DMS153 treated with DMSO at 0.1 percent for 48 hours (cell line): ENCODE measurements around the gene ANKRD20A1.
"Not testable (repeated sequence)": the region's sequence is repeated elsewhere in the genome, so short reads cannot be mapped to it uniquely, and the experiment has no call there.

Source experiments
- DNase-seq: peaks from one replicate; lab custom pipeline; 2025; ENCODE audit not compliant: unreplicated experiment; lab: John Stamatoyannopoulos, UW

ANKRD20A1 gene

DNA sequence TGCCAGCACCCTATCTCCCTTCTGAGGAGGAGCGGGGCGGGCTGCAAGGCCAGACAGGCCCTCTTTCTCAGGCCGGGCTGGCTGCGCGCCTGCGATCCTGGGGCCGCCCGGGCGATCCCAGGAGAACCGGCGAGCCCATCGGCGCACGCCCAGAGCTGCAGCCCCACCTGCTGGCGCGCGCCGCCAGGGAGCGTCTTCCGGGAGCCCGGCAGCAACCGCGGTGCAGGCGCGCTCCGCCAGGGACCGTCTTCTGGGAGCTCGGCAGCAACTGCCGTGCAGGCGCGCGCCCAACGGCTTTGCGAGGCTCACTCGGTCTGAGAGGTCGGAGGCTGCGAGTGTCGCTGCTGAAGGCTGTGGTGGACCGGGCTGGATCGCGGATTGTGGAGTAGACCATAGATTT, at the start of gene ANKRD20A1:
Gene ANKRD20A1, plus strand, starts transcription at position 61 of the 400 bp plus-strand sequence. CDS start 496 bp downstream, outside the sequence.
- DNase-seq: not testable (repeated sequence)

DNA sequence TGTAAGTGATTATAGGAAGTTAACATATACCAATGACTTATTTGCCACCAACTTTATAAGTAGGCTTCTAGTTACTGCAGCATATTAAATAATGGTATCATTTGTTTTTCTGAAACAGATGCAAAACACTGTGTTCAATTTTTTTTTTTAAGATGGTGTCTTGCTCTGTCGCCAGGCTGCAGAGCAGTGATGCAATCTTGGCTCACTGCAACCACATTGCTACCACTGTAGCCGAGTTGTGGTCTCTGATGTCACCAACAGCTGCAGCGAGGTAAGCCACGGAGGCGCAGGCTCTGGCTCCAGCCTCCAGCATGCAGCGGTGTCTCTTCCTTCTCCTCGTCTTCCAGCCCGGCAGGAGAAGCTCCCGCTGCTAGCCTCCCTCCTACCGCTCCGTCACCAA, 26.6 kb upstream of the ANKRD20A1 start:
- DNase-seq: not testable (repeated sequence)
